ENCODE data around the gene MGP. TPM values are rescaled to one million over a fixed set of nuclear protein-coding genes. Genes with fewer than 3 reads are reported as not detected.

MGP gene
- total RNA-seq, 4 donors from 2014 or later: 42.8 to 143 (median 80.2) TPM

Other genes with a start within 250 kb of the MGP start
- gene GUCY2C, start 189.3 kb downstream of the MGP start, total RNA-seq: 1 to 10 TPM in 1 of 4 donors, under 1 TPM in 2, not detected in 1; 0.45 to 1.3 (median 0.99) TPM
- gene WBP11, start 82.4 kb downstream of the MGP start, total RNA-seq: 10 to 100 TPM; 12.1 to 23.2 (median 21.0) TPM
- under 1 TPM in 2 of 4 donors, not detected in 2; 0.49 to 0.62 TPM for gene C12orf60, start 82.2 kb downstream of the MGP start, total RNA-seq
- under 1 TPM in 1 of 4 donors, not detected in 3; 0.34 TPM for gene SMCO3, start 71.7 kb downstream of the MGP start, total RNA-seq
- under 1 TPM in 3 of 4 donors, not detected in 1; 0.17 to 0.42 (median 0.17) TPM for gene ART4, start 42.3 kb downstream of the MGP start, total RNA-seq
- gene ERP27, start 52.7 kb upstream of the MGP start, total RNA-seq: 1 to 10 TPM in 2 of 4 donors, under 1 TPM in 2; 0.47 to 3.5 (median 1.6) TPM
- 10 to 100 TPM; 44.9 to 84.7 (median 82.1) TPM for gene ARHGDIB, start 75.7 kb upstream of the MGP start, total RNA-seq
- not detected for gene PDE6H, start 87.2 kb upstream of the MGP start, total RNA-seq

Measured in lower leg skin (tissue), 4 donors.